HG03103 (cell line): ENCODE data around the gene MAMSTR.
"Not testable (repeated sequence)": the region's sequence is repeated elsewhere in the genome, so short reads cannot be mapped to it uniquely, and the experiment has no call there.

Source experiments
- ATAC-seq: cut with Tn5 transposase; IDR thresholded peaks from one replicate; pipeline ENCODE4 v1.9.1; 2021; ENCODE audit warnings: low read depth; ENCODE audit not compliant: unreplicated experiment

The MAMSTR gene

GRCh38 chr19:48722196-48722708, 2.7 kb upstream of the MAMSTR start:
- no peak for ATAC-seq

- peak; percentile 67 for ATAC-seq
These were observed 1.2 kb upstream of the MAMSTR start for GRCh38 chr19:48720613-48721296.

GRCh38 chr19:48720251-48720612, 707 bp upstream of the MAMSTR start:
- ATAC-seq, result no peak

- no peak for ATAC-seq
These were observed 754 bp downstream of the MAMSTR start for GRCh38 chr19:48718711-48719231.

- not testable (repeated sequence) for ATAC-seq
These were observed 1.4 kb downstream of the MAMSTR start for GRCh38 chr19:48718106-48718505.

- ATAC-seq, result no peak
These were observed 2.8 kb downstream of the MAMSTR start for GRCh38 chr19:48716562-48717291.

GRCh38 chr19:48715681-48716171, 3.8 kb downstream of the MAMSTR start:
- no peak for ATAC-seq

- ATAC-seq, result no peak
These were observed 4.5 kb downstream of the MAMSTR start for GRCh38 chr19:48714759-48715675.

GRCh38 chr19:48713864-48714755, 5.4 kb downstream of the MAMSTR start:
- ATAC-seq, result peak; percentile 84

DNA sequence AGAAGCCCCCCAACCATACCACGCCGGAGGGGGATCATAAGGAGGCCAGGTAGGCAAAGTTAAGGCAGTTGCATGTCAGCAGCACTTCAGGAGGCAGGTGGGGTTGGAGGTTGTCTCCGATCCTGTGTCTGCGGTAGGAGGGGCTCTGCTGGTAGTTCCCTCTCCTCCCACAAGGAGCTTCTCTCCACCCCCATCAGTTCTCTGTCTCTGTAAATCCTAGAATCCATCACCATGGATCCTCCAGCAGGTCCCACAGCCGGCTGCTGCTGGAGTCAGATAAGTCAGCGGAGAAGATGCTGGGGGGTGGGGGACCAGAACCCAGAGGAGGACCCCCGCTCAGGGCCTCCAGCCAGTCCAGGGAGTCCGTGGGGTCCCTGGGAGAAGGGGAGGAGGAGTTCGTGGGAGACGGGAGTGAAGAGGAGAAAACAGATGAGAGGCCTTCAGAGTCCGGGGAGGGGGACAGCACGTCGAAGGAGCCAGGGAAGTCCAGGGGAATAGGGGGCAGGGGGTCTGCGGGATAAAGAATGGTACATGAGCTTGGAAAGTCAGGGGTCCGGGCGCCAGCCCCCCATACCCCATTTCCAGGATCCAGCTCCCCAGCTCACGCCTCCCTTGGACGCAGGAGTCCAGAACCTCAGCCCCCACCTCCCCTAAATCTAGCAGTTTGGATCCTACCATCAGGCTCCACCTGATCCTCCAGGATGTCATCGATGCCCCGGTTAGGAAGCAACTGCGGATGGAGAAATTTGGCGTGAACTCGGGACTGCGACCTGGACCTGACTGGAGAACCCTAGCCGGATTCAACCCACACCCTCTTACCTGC, 6.3 kb downstream of the MAMSTR start:
- ATAC-seq, result no peak

DNA sequence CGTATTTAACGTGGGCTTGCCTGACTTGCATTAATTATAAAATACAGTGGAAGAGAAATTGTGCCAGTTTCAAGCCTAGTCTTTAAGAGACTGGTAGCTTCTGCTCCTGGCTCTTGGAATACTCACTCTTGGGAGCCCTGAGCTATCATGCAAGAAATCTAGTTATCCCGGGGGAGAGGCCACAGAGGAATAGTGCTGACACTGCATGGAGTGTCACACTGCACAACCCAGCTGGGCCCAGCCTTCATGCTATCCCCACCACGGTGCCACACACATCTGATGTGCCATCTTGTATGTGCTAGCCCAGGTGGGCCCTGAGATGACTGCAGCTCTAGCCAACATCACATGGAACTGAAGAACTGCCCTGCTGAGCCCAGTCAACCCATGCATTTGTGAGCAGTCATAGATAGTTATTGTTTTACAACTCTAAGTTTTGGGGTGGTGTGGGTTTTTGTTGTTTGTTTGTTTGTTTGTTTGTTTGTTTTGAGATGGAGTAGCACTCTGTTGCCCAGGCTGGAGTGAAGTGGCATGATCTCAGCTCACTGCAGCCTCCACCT, 8.3 kb downstream of the MAMSTR start:
- ATAC-seq, result no peak

DNA sequence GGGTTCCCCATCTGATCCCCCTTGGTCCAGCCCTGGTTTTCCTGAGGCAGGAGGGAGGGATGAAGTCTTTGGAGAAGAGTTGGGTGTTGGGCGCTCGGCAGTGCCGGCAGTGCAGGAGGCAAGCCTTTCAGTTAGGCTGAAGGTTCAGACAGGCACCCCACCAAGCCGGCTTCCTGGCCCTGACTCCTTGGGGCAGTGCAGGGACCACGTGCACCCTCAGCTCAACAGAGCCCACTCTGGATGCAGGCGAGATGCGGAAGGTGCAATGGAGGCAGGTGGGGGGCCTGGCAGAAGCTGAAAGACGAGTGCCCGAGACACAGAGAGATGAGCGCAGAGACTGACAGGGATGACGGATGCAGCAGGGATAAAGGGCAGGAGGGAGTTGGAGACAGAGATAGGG, 11.1 kb downstream of the MAMSTR start:
- ATAC-seq, result no peak

GRCh38 chr19:48705431-48705830, 14.1 kb downstream of the MAMSTR start:
- no peak for ATAC-seq

DNA sequence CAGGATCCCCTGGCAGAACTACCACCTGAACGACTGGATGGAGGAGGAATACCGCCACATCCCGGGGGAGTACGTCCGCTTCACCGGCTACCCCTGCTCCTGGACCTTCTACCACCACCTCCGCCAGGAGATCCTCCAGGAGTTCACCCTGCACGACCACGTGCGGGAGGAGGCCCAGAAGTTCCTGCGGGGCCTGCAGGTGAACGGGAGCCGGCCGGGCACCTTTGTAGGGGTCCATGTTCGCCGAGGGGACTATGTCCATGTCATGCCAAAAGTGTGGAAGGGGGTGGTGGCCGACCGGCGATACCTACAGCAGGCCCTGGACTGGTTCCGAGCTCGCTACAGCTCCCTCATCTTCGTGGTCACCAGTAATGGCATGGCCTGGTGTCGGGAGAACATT, 16.2 kb downstream of the MAMSTR start:
- no peak for ATAC-seq

- ATAC-seq, result no peak
These were observed 16.8 kb downstream of the MAMSTR start for GRCh38 chr19:48702701-48703100.

GRCh38 chr19:48698046-48698445, 21.5 kb downstream of the MAMSTR start:
- ATAC-seq, result no peak

GRCh38 chr19:48696353-48697010, 23.0 kb downstream of the MAMSTR start:
- ATAC-seq, result no peak
